Ishikawa (cell line): ENCODE measurements around the gene NUDT5.

Experiments used
- CEBPB ChIP-seq: IDR thresholded peaks from 2 replicates; pipeline ENCODE4 v1.6.1; 2012
- EP300 ChIP-seq: IDR thresholded peaks from 2 replicates; pipeline ENCODE4 v1.6.1; 2012; ENCODE audit warnings: borderline replicate concordance
- FOXM1 ChIP-seq: IDR thresholded peaks from 2 replicates; pipeline ENCODE4 v1.6.1; 2012; ENCODE audit warnings: low read depth, borderline replicate concordance
- REST ChIP-seq: IDR thresholded peaks from 2 replicates; pipeline ENCODE4 v1.6.1; 2012; ENCODE audit warnings: low read depth, mild to moderate bottlenecking

- TF ChIP-seq REST (no peak), FOXM1 (no peak), EP300 (no peak), CEBPB (no peak)
Observed at GRCh38 chr10:12158111-12158510, 37.6 kb downstream of the NUDT5 start.
